ENCODE results near the gene ZNF804B. TPM values are rescaled to one million over a fixed set of nuclear protein-coding genes. Genes with fewer than 3 reads are reported as not detected.

ZNF804B gene
- total and polyA plus RNA-seq, 8 donors = 0.37 TPM; not detected in 7

GRCh38 chr7:88756802-88757201 lies 2.7 kb upstream of the ZNF804B start:
- no peaks in the 10 kb centered on the region for H3K9me3 ChIP-seq
- intact Hi-C loops (cut with DNase I; ENCODE audit: low total_unique reads) = no loop called here
- H3K4me3 ChIP-seq = no peak overlapping the region
- H3K27me3 ChIP-seq = peaks cover 16 to 71% (median 36%) of the 10 kb centered on the region in 3 donors
- no peak for TF ChIP-seq POLR2AphosphoS5 (IDR thresholded peaks at IDR 0.05)
- TF ChIP-seq, protein P1, sequence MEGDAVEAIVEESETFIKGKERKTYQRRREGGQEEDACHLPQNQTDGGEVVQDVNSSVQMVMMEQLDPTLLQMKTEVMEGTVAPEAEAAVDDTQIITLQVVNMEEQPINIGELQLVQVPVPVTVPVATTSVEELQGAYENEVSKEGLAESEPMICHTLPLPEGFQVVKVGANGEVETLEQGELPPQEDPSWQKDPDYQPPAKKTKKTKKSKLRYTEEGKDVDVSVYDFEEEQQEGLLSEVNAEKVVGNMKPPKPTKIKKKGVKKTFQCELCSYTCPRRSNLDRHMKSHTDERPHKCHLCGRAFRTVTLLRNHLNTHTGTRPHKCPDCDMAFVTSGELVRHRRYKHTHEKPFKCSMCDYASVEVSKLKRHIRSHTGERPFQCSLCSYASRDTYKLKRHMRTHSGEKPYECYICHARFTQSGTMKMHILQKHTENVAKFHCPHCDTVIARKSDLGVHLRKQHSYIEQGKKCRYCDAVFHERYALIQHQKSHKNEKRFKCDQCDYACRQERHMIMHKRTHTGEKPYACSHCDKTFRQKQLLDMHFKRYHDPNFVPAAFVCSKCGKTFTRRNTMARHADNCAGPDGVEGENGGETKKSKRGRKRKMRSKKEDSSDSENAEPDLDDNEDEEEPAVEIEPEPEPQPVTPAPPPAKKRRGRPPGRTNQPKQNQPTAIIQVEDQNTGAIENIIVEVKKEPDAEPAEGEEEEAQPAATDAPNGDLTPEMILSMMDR (IDR thresholded peaks at IDR 0.05) = no peak
- TF ChIP-seq EP300 (IDR thresholded peaks at IDR 0.05) = no peak
- no peak for TF ChIP-seq POLR2A (IDR thresholded peaks at IDR 0.05)
- H3K27ac ChIP-seq = no peak overlapping the region
- no peak for DNase-seq
- no peaks in the 10 kb centered on the region for H3K36me3 ChIP-seq
- WGBS, 5 donors = 33 to 60% (median 42%) methylated on average over 1 of the region's 1 CpG
- H3K4me1 ChIP-seq = peaks cover 16 to 20% (median 19%) of the 10 kb centered on the region in 4 donors

GRCh38 chr7:88757371-88757770 lies 2.1 kb upstream of the ZNF804B start:
- Histone ChIP-seq H3K4me1 (peaks cover 16 to 20% (median 19%) of the 10 kb centered on the region in 4 donors), H3K27ac (no peak overlapping the region), H3K9me3 (no peaks in the 10 kb centered on the region), H3K4me3 (no peak overlapping the region), H3K36me3 (no peaks in the 10 kb centered on the region), H3K27me3 (peaks cover 16 to 75% (median 36%) of the 10 kb centered on the region in 3 donors)
- intact Hi-C loops (cut with DNase I; ENCODE audit: low total_unique reads) = no loop called here
- DNase-seq = no peak
- WGBS, 5 donors = 67 to 73% (median 69%) methylated on average over 2 of the region's 2 CpGs
- TF ChIP-seq, protein P1 (IDR thresholded peaks at IDR 0.05) = no peak
- TF ChIP-seq EP300 (IDR thresholded peaks at IDR 0.05) (no peak), POLR2A (IDR thresholded peaks at IDR 0.05) (no peak), POLR2AphosphoS5 (IDR thresholded peaks at IDR 0.05) (no peak)

GRCh38 chr7:88758381-88759229 lies 895 bp upstream of the ZNF804B start:
- peak overlapping the region; percentile 33 to 50 (median 44) for H3K4me3 ChIP-seq
- peaks cover 16 to 70% (median 36%) of the 10 kb centered on the region in 3 donors for H3K27me3 ChIP-seq
- intact Hi-C loops (cut with DNase I; ENCODE audit: low total_unique reads) = no loop called here
- H3K4me1 ChIP-seq = peaks cover 16 to 20% (median 19%) of the 10 kb centered on the region in 4 donors
- no peaks in the 10 kb centered on the region for H3K9me3 ChIP-seq
- H3K27ac ChIP-seq = no peak overlapping the region
- DNase-seq = peak in 1 of 2 donors; percentile 70
- 4 to 8% (median 6%) methylated on average over 30 to 33 of the region's 33 CpGs for WGBS, 5 donors
- H3K36me3 ChIP-seq = no peaks in the 10 kb centered on the region
- TF ChIP-seq, protein P1 (IDR thresholded peaks at IDR 0.05) = no peak
- TF ChIP-seq POLR2AphosphoS5 (IDR thresholded peaks at IDR 0.05) (no peak), EP300 (IDR thresholded peaks at IDR 0.05) (no peak), POLR2A (IDR thresholded peaks at IDR 0.05) (no peak)

- Histone ChIP-seq H3K27me3 (peaks cover 16 to 67% (median 36%) of the 10 kb centered on the region in 3 donors), H3K4me3 (peak overlapping the region in 1 of 4 donors; percentile 50), H3K36me3 (no peaks in the 10 kb centered on the region), H3K4me1 (peaks cover 16 to 20% (median 19%) of the 10 kb centered on the region in 4 donors), H3K9me3 (no peaks in the 10 kb centered on the region), H3K27ac (no peak overlapping the region)
- 9 to 28% (median 12%) methylated on average over 6 of the region's 6 CpGs for WGBS, 5 donors
- intact Hi-C loops (cut with DNase I; ENCODE audit: low total_unique reads) = no loop called here
- TF ChIP-seq POLR2AphosphoS5 (IDR thresholded peaks at IDR 0.05) (no peak), EP300 (IDR thresholded peaks at IDR 0.05) (no peak), POLR2A (IDR thresholded peaks at IDR 0.05) (no peak)
- TF ChIP-seq, protein P1 (IDR thresholded peaks at IDR 0.05) = no peak
- DNase-seq = no peak
Observed at GRCh38 chr7:88760136-88760515, 626 bp downstream of the ZNF804B start.
